PC-3 (cell line): Measurements from ENCODE around the gene CFAP210. TPM values are rescaled to one million over a fixed set of nuclear protein-coding genes. Genes with fewer than 3 reads are reported as not detected.

Source experiments
- ATAC-seq: fragments of 200-7000 bp; cut with Tn5 transposase; 2 replicates; pipeline ENCODE4 v1.9.1; 2020; ENCODE audit warnings: mild to moderate bottlenecking, moderate library complexity
- BruUV-seq: library from RNA; stranded (reverse); fragments of 400-500 nt; replicated peaks from 2 replicates; lab custom pipeline; 2021; lab: Mats Ljungman, UMichigan
- CTCF ChIA-PET: fragments of 300-600 bp; sonication (Branson Sonifier 250); formaldehyde crosslinking; loops from one replicate; lab custom pipeline; 2022; ENCODE audit warnings: antibody characterized with exemption; lab: Charles Lee
- POLR2A ChIA-PET: fragments of 300-600 bp; sonication (Branson Sonifier 250); formaldehyde crosslinking; loops from one replicate; lab custom pipeline; 2022; ENCODE audit warnings: antibody characterized with exemption; ENCODE audit not compliant: unreplicated experiment; lab: Charles Lee
- DNase-seq: peaks from one replicate; pipeline ENCODE4 v3.0.0-alpha.2; 2015
- H2AFZ ChIP-seq: fragments of 300-600 bp; sonication (generic); 2 replicates; pipeline ENCODE4 v1.6.0; 2016; ENCODE audit warnings: antibody characterized with exemption, low read length
- H3F3A ChIP-seq: fragments of 300-600 bp; sonication (generic); one replicate; pipeline ENCODE4 v1.6.0; 2017; ENCODE audit warnings: antibody characterized with exemption, low read length, control low read depth, mild to moderate bottlenecking; ENCODE audit not compliant: unreplicated experiment
- H3K27ac ChIP-seq: fragments of 300-600 bp; sonication (generic); 2 replicates; pipeline ENCODE4 v1.5.1; 2016; ENCODE audit warnings: mild to moderate bottlenecking, low read length
- H3K27me3 ChIP-seq: fragments of 300-600 bp; sonication (generic); 2 replicates; pipeline ENCODE4 v1.6.1; 2016; ENCODE audit warnings: low read length, mixed read lengths
- H3K36me3 ChIP-seq: fragments of 300-600 bp; sonication (generic); 2 replicates; pipeline ENCODE4 v1.6.1; 2016; ENCODE audit warnings: low read depth, mixed run types, low read length, mixed read lengths
- H3K4me1 ChIP-seq: fragments of 300-600 bp; sonication (generic); 2 replicates; pipeline ENCODE4 v1.5.1; 2016; ENCODE audit warnings: low read length; ENCODE audit not compliant: insufficient read depth
- H3K4me2 ChIP-seq: fragments of 300-600 bp; sonication (generic); 2 replicates; pipeline ENCODE4 v1.6.0; 2016; ENCODE audit warnings: low read length
- H3K4me3 ChIP-seq: fragments of 300-600 bp; sonication (generic); 2 replicates; pipeline ENCODE4 v1.5.1; 2016; ENCODE audit warnings: mild to moderate bottlenecking, low read length, mixed read lengths
- H3K79me2 ChIP-seq: fragments of 300-600 bp; sonication (generic); 2 replicates; pipeline ENCODE4 v1.6.1; 2017; ENCODE audit warnings: low read length, mixed read lengths
- H3K9ac ChIP-seq: fragments of 300-600 bp; sonication (generic); 2 replicates; pipeline ENCODE4 v1.6.0; 2016; ENCODE audit warnings: mild to moderate bottlenecking, low read length
- H3K9me2 ChIP-seq: fragments of 300-600 bp; sonication (generic); replicated peaks from 2 replicates; pipeline ENCODE4 v1.6.1; 2016; ENCODE audit warnings: mixed run types, low read length, mixed read lengths
- H3K9me3 ChIP-seq: fragments of 300-600 bp; sonication (generic); 2 replicates; pipeline ENCODE4 v1.6.1; 2016; ENCODE audit warnings: low read length, mixed read lengths
- H4K20me1 ChIP-seq: fragments of 300-600 bp; sonication (generic); 2 replicates; pipeline ENCODE4 v1.6.1; 2016; ENCODE audit warnings: low read length, mixed read lengths
- EZH2 ChIP-seq: fragments of 300-600 bp; sonication (generic); IDR thresholded peaks from one replicate; pipeline ENCODE4 v1.6.1; 2017; ENCODE audit warnings: antibody characterized with exemption, mild to moderate bottlenecking, low read length; ENCODE audit not compliant: unreplicated experiment
- EZH2phosphoT487 ChIP-seq: fragments of 300-600 bp; sonication (generic); IDR thresholded peaks from 2 replicates; pipeline ENCODE4 v1.6.1; 2018; ENCODE audit warnings: mild to moderate bottlenecking, antibody characterized with exemption, low read length, borderline replicate concordance
- intact Hi-C: fragments of 100-400 bp; cut with micrococcal nuclease; formaldehyde crosslinking; loops from 2 replicates; pipeline ENCODE4 v1.9.0; 2023
- total RNA-seq: library from RNA; depleted of rRNA; stranded (reverse); fragments of >200 nt; gene quantifications from 2 replicates; pipeline ENCODE4 v1.2.3, GENCODE V29; 2014
- TF ChIP-seq, protein P1 (sequence below): fragments of 300-600 bp; sonication (generic); conservative IDR thresholded peaks from 2 replicates; pipeline ENCODE4 v1.5.1; 2017; ENCODE audit warnings: antibody characterized with exemption, low read depth, mild to moderate bottlenecking, low read length

Gene CFAP210
- total RNA-seq, 1 experiment from 2014 or later: not detected

DNA sequence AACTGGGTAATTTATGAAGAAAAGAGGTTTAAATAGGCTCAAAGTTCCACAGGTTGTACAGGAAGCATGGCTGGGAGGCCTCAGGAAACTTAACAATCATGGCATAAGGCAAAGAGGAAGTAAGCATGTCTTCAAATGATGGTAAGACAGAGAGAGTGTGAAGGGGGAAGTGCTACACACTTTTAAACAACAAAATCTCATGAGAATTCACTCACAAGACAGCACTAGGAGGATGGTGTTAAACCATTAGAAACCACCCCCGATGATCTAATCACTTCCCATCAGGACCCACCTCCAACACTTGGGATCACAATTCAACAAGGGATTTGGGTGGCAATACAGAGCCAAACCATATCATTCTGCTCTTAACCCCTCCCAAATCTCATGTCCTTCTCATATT, 34.9 kb downstream of the CFAP210 start:
- Histone ChIP-seq H3K79me2 (no peaks in the 10 kb centered on the region), H3K4me2 (no peak overlapping the region), H3K4me1 (no peaks in the 10 kb centered on the region), H3K9me2 (no peaks in the 10 kb centered on the region), H3K27ac (no peak overlapping the region), H3K9me3 (no peaks in the 10 kb centered on the region), H3K4me3 (no peak overlapping the region), H3K9ac (no peak overlapping the region), H4K20me1 (no peaks in the 10 kb centered on the region), H3F3A (no peaks in the 10 kb centered on the region), H3K36me3 (no peaks in the 10 kb centered on the region), H2AFZ (no peak overlapping the region), H3K27me3 (no peaks in the 10 kb centered on the region)
- ChIA-PET POLR2A (no interaction called here), CTCF (no interaction called here)
- intact Hi-C loops: no loop called here
- TF ChIP-seq, protein P1, sequence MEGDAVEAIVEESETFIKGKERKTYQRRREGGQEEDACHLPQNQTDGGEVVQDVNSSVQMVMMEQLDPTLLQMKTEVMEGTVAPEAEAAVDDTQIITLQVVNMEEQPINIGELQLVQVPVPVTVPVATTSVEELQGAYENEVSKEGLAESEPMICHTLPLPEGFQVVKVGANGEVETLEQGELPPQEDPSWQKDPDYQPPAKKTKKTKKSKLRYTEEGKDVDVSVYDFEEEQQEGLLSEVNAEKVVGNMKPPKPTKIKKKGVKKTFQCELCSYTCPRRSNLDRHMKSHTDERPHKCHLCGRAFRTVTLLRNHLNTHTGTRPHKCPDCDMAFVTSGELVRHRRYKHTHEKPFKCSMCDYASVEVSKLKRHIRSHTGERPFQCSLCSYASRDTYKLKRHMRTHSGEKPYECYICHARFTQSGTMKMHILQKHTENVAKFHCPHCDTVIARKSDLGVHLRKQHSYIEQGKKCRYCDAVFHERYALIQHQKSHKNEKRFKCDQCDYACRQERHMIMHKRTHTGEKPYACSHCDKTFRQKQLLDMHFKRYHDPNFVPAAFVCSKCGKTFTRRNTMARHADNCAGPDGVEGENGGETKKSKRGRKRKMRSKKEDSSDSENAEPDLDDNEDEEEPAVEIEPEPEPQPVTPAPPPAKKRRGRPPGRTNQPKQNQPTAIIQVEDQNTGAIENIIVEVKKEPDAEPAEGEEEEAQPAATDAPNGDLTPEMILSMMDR: no peak
- TF ChIP-seq EZH2: no peak
- no peak for TF ChIP-seq EZH2phosphoT487
- BruUV-seq: no TSS peak
- DNase-seq (no peak), ATAC-seq (no peak)

- Histone ChIP-seq H3K27me3 (no peaks in the 10 kb centered on the region), H3K9me2 (no peaks in the 10 kb centered on the region), H2AFZ (no peak overlapping the region), H3K4me2 (no peak overlapping the region), H3K36me3 (no peaks in the 10 kb centered on the region), H3F3A (no peaks in the 10 kb centered on the region), H3K9me3 (no peaks in the 10 kb centered on the region), H3K4me1 (no peaks in the 10 kb centered on the region), H3K9ac (no peak overlapping the region), H3K79me2 (no peaks in the 10 kb centered on the region), H3K4me3 (no peak overlapping the region), H4K20me1 (no peaks in the 10 kb centered on the region), H3K27ac (no peak overlapping the region)
- intact Hi-C loops: no loop called here
- DNase-seq (no peak), ATAC-seq (no peak)
- no TSS peak for BruUV-seq
- ChIA-PET POLR2A (no interaction called here), CTCF (no interaction called here)
- TF ChIP-seq EZH2 (no peak), EZH2phosphoT487 (no peak)
- TF ChIP-seq, protein P1: no peak
These were observed 35.3 kb downstream of the CFAP210 start for GRCh38 chr2:169658877-169659276.

DNA sequence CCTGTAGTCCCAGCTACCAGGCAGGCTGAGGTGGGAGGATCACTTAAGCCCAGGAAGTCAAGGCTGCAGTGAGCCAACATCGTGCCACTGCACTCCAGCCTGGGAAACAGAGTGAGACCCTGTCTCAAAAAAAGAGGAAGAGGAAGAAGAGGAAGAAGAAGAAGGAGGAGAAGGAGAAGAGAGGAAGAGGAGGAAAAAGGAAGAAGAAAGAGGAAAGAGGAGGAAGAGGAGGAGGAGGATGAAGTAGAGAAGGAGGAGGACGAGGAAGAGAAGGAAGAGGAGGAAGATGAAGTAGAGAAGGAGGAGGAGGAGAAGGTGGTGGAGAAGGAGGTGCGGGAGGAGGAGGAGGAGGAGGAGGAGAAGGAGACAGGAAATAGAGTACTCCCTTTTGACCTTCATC, 38.0 kb downstream of the CFAP210 start:
- Histone ChIP-seq H4K20me1 (no peaks in the 10 kb centered on the region), H3K79me2 (no peaks in the 10 kb centered on the region), H3K9ac (no peak overlapping the region), H3K9me2 (no peaks in the 10 kb centered on the region), H3K4me2 (no peak overlapping the region), H3F3A (no peaks in the 10 kb centered on the region), H2AFZ (no peak overlapping the region), H3K27me3 (no peaks in the 10 kb centered on the region), H3K27ac (no peak overlapping the region), H3K4me3 (no peak overlapping the region), H3K9me3 (no peaks in the 10 kb centered on the region), H3K4me1 (no peaks in the 10 kb centered on the region), H3K36me3 (no peaks in the 10 kb centered on the region)
- intact Hi-C loops: no loop called here
- TF ChIP-seq, protein P1: no peak
- TF ChIP-seq EZH2 (no peak), EZH2phosphoT487 (no peak)
- no peak for DNase-seq
- ATAC-seq: no peak
- CTCF ChIA-PET: no interaction called here
- POLR2A ChIA-PET: interaction anchor here (0.6 kb wide), 1 partner anchor 28 kb away, joined by 4 read pairs; no protein-coding TSS in a partner anchor
- no TSS peak for BruUV-seq
